H1 (cell line): ENCODE measurements around the gene LDLRAP1.

Experiments
- ASH2L ChIP-seq: fragments of 200-600, 300-600 bp; sonication (generic); IDR thresholded peaks from one replicate; pipeline ENCODE4 v1.7.1; 2017; ENCODE audit warnings: low read length
- CEBPB ChIP-seq: IDR thresholded peaks from 2 replicates; pipeline ENCODE4 v1.6.1; 2012; ENCODE audit warnings: low read depth, low read length
- CREB1 ChIP-seq: IDR thresholded peaks from 2 replicates; pipeline ENCODE4 v1.6.1; 2012; ENCODE audit warnings: inconsistent platforms
- MAX ChIP-seq: IDR thresholded peaks from 2 replicates; pipeline ENCODE4 v1.6.1; 2012; ENCODE audit warnings: inconsistent platforms
- POLR2AphosphoS5 ChIP-seq: IDR thresholded peaks from 2 replicates; pipeline ENCODE4 v1.6.1; 2011; ENCODE audit warnings: low read depth, low read length
- TF ChIP-seq, protein P1 (sequence below), 3 experiments: IDR thresholded peaks; 1 replicate in 2 of 3; 2 replicates in 1 of 3; pipeline versions ENCODE4 v1.5.1 to v1.6.1; 2011; ENCODE audit warnings: low read length in 3 of 3, mild to moderate bottlenecking in 3 of 3, inconsistent platforms in 2 of 3, low read depth in 1 of 3, moderate library complexity in 1 of 3; ENCODE audit not compliant: insufficient read depth in 1 of 3; ENCODE audit errors: control extremely low read depth in 1 of 3

- TF ChIP-seq POLR2AphosphoS5 (no peak), MAX (no peak), ASH2L (no peak), CEBPB (no peak), CREB1 (no peak)
- TF ChIP-seq, protein P1, sequence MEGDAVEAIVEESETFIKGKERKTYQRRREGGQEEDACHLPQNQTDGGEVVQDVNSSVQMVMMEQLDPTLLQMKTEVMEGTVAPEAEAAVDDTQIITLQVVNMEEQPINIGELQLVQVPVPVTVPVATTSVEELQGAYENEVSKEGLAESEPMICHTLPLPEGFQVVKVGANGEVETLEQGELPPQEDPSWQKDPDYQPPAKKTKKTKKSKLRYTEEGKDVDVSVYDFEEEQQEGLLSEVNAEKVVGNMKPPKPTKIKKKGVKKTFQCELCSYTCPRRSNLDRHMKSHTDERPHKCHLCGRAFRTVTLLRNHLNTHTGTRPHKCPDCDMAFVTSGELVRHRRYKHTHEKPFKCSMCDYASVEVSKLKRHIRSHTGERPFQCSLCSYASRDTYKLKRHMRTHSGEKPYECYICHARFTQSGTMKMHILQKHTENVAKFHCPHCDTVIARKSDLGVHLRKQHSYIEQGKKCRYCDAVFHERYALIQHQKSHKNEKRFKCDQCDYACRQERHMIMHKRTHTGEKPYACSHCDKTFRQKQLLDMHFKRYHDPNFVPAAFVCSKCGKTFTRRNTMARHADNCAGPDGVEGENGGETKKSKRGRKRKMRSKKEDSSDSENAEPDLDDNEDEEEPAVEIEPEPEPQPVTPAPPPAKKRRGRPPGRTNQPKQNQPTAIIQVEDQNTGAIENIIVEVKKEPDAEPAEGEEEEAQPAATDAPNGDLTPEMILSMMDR (IDR thresholded peaks at IDR 0.05; ENCODE audit: control extremely low read depth in 1 of 3, insufficient read depth in 1 of 3, low read depth in 1 of 3, low read length in 3 of 3): no peak
Observed at GRCh38 chr1:25528881-25529517, 14.4 kb upstream of the LDLRAP1 start.
